Measurements from ENCODE around the gene VPS54.
"Not testable (repeated sequence)": the region's sequence is repeated elsewhere in the genome, so short reads cannot be mapped to it uniquely, and the experiment has no call there.

GRCh38 chr2:63975036-63975435 is 44.2 kb downstream of the VPS54 start:
- not testable (repeated sequence) for TF ChIP-seq JUND (IDR thresholded peaks at IDR 0.05); TAF1 (conservative IDR thresholded peaks at IDR 0.05); SP1 (IDR thresholded peaks at IDR 0.05)
- TF ChIP-seq, protein P1, sequence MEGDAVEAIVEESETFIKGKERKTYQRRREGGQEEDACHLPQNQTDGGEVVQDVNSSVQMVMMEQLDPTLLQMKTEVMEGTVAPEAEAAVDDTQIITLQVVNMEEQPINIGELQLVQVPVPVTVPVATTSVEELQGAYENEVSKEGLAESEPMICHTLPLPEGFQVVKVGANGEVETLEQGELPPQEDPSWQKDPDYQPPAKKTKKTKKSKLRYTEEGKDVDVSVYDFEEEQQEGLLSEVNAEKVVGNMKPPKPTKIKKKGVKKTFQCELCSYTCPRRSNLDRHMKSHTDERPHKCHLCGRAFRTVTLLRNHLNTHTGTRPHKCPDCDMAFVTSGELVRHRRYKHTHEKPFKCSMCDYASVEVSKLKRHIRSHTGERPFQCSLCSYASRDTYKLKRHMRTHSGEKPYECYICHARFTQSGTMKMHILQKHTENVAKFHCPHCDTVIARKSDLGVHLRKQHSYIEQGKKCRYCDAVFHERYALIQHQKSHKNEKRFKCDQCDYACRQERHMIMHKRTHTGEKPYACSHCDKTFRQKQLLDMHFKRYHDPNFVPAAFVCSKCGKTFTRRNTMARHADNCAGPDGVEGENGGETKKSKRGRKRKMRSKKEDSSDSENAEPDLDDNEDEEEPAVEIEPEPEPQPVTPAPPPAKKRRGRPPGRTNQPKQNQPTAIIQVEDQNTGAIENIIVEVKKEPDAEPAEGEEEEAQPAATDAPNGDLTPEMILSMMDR (IDR thresholded peaks at IDR 0.05; ENCODE audit: low read depth, low read length, missing input control), result not testable (repeated sequence)

All from liver (tissue), 3 donors.